HG03025 (cell line): ENCODE results near the gene C2orf81.

Experiments used
- ATAC-seq: cut with Tn5 transposase; IDR thresholded peaks from one replicate; pipeline ENCODE4 v1.9.1; 2021; ENCODE audit warnings: mild to moderate bottlenecking, moderate library complexity; ENCODE audit not compliant: unreplicated experiment, low FRiP score

The C2orf81 gene

GRCh38 chr2:74364533-74365505 is 56.6 kb downstream of the C2orf81 start:
- no peak for ATAC-seq
